H9 (cell line): ENCODE results near the gene LRRC8C. TPM values are rescaled to one million over a fixed set of nuclear protein-coding genes. Genes with fewer than 3 reads are reported as not detected.

ENCODE experiments used
- DNase-seq: peaks from one replicate; pipeline ENCODE4 v3.0.0-alpha.2; 2017
- H2AFZ ChIP-seq: one replicate; pipeline ENCODE4 v1.6.1; 2013; ENCODE audit warnings: mild to moderate bottlenecking, low read length, control low read depth, moderate library complexity
- H2AK5ac ChIP-seq: 2 replicates; pipeline ENCODE4 v1.6.1; 2013; ENCODE audit warnings: low read length, control low read depth, mixed read lengths; ENCODE audit not compliant: insufficient read length
- H2BK120ac ChIP-seq: one replicate; pipeline ENCODE4 v1.6.1; 2013; ENCODE audit warnings: low read depth, mild to moderate bottlenecking, low read length, control low read depth, inconsistent platforms; ENCODE audit not compliant: poor library complexity, severe bottlenecking
- H2BK12ac ChIP-seq: 2 replicates; pipeline ENCODE4 v1.6.1; 2013; ENCODE audit warnings: low read length, control low read depth, mixed read lengths, low read depth; ENCODE audit not compliant: insufficient read length
- H2BK15ac ChIP-seq: 2 replicates; pipeline ENCODE4 v1.6.1; 2013; ENCODE audit warnings: low read depth, low read length, control low read depth
- H2BK20ac ChIP-seq: one replicate; pipeline ENCODE4 v1.6.1; 2013; ENCODE audit warnings: low read depth, mild to moderate bottlenecking, low read length, control low read depth, inconsistent platforms; ENCODE audit not compliant: poor library complexity, severe bottlenecking
- H2BK5ac ChIP-seq: 2 replicates; pipeline ENCODE4 v1.6.1; 2013; ENCODE audit warnings: low read length, control low read depth, mixed read lengths; ENCODE audit not compliant: insufficient read length
- H3K14ac ChIP-seq: 2 replicates; pipeline ENCODE4 v1.6.1; 2013; ENCODE audit warnings: low read length, control low read depth; ENCODE audit not compliant: insufficient read depth
- H3K18ac ChIP-seq: 2 replicates; pipeline ENCODE4 v1.6.1; 2013; ENCODE audit warnings: low read depth, mild to moderate bottlenecking, mixed read lengths, low read length, control low read depth; ENCODE audit not compliant: insufficient read length
- H3K23ac ChIP-seq: 2 replicates; pipeline ENCODE4 v1.6.1; 2013; ENCODE audit warnings: low read length, control low read depth, mixed read lengths, low read depth; ENCODE audit not compliant: insufficient read length
- H3K23me2 ChIP-seq: 2 replicates; pipeline ENCODE4 v1.6.1; 2013; ENCODE audit warnings: low read depth, mild to moderate bottlenecking, mixed read lengths, low read length, control low read depth; ENCODE audit not compliant: insufficient read length, poor library complexity, severe bottlenecking
- H3K27ac ChIP-seq: 2 replicates; pipeline ENCODE4 v1.5.1; 2013; ENCODE audit warnings: low read length, control low read depth, mixed read lengths, low read depth; ENCODE audit not compliant: insufficient read length
- H3K27me3 ChIP-seq: 2 replicates; pipeline ENCODE4 v1.6.1; 2013; ENCODE audit warnings: low read length, control low read depth, inconsistent platforms; ENCODE audit not compliant: insufficient read depth
- H3K4ac ChIP-seq: 2 replicates; pipeline ENCODE4 v1.6.1; 2013; ENCODE audit warnings: low read depth, mild to moderate bottlenecking, control low read depth, inconsistent platforms, low read length, moderate library complexity
- H3K4me1 ChIP-seq: 2 replicates; pipeline ENCODE4 v1.6.1; 2013; ENCODE audit warnings: low read length, control low read depth, inconsistent platforms; ENCODE audit not compliant: insufficient read depth
- H3K4me2 ChIP-seq: 2 replicates; pipeline ENCODE4 v1.6.1; 2013; ENCODE audit warnings: low read length, control low read depth, mixed read lengths; ENCODE audit not compliant: insufficient read length, insufficient read depth
- H3K56ac ChIP-seq: 2 replicates; pipeline ENCODE4 v1.6.1; 2013; ENCODE audit warnings: low read depth, mild to moderate bottlenecking, mixed read lengths, low read length, control low read depth; ENCODE audit not compliant: insufficient read length
- H3K79me1 ChIP-seq: 2 replicates; pipeline ENCODE4 v1.6.1; 2013; ENCODE audit warnings: low read depth, mild to moderate bottlenecking, moderate library complexity, low read length, control low read depth, inconsistent platforms; ENCODE audit not compliant: insufficient read depth, poor library complexity, severe bottlenecking
- H3K79me2 ChIP-seq: 2 replicates; pipeline ENCODE4 v1.6.1; 2013; ENCODE audit warnings: low read length, control low read depth, inconsistent platforms; ENCODE audit not compliant: insufficient read depth
- H3K9ac ChIP-seq: 2 replicates; pipeline ENCODE4 v1.6.1; 2013; ENCODE audit warnings: low read length, control low read depth, mixed read lengths; ENCODE audit not compliant: insufficient read length; ENCODE audit errors: extremely low read depth
- H3K9me3 ChIP-seq: one replicate; pipeline ENCODE4 v1.6.1; 2013; ENCODE audit warnings: low read depth, low read length, inconsistent platforms; ENCODE audit not compliant: control insufficient read depth
- H3T11ph ChIP-seq: one replicate; pipeline ENCODE4 v1.6.1; 2013; ENCODE audit warnings: mild to moderate bottlenecking, low read length, control low read depth, inconsistent platforms
- H4K20me1 ChIP-seq: one replicate; pipeline ENCODE4 v1.6.1; 2013; ENCODE audit not compliant: control insufficient read depth, insufficient read length, insufficient read depth
- H4K5ac ChIP-seq: 2 replicates; pipeline ENCODE4 v1.6.1; 2013; ENCODE audit warnings: low read depth, mild to moderate bottlenecking, mixed read lengths, low read length, control low read depth; ENCODE audit not compliant: insufficient read length
- H4K8ac ChIP-seq: replicated peaks from 2 replicates; pipeline ENCODE4 v1.6.1; 2013; ENCODE audit warnings: low read length, control low read depth, mixed read lengths, low read depth; ENCODE audit not compliant: insufficient read length
- H4K91ac ChIP-seq: 2 replicates; pipeline ENCODE4 v1.6.1; 2013; ENCODE audit warnings: low read depth, mild to moderate bottlenecking, moderate library complexity, mixed read lengths, low read length, control low read depth; ENCODE audit not compliant: insufficient read length
- H3K27ac Mint-ChIP-seq, 3 experiments: 2 replicates in 2 of 3; 3 replicates in 1 of 3; pipeline ENCODE4 v1.8.0; 2020 to 2021; ENCODE audit warnings: mixed read lengths in 3 of 3, mild to moderate bottlenecking in 1 of 3, moderate library complexity in 1 of 3
- H3K27me3 Mint-ChIP-seq: 2 replicates; pipeline ENCODE4 v1.8.0; 2021; ENCODE audit warnings: low read depth, mild to moderate bottlenecking, moderate library complexity, mixed read lengths
- H3K36me3 Mint-ChIP-seq, 3 experiments: 2 replicates in 2 of 3; 3 replicates in 1 of 3; pipeline ENCODE4 v1.8.0; 2020 to 2021; ENCODE audit warnings: low read depth in 3 of 3, mixed read lengths in 3 of 3; ENCODE audit not compliant: insufficient read depth in 1 of 3
- H3K4me1 Mint-ChIP-seq, 2 experiments: 2 replicates each; pipeline ENCODE4 v1.8.0; 2020; ENCODE audit warnings: mixed read lengths in 2 of 2
- H3K4me3 Mint-ChIP-seq, 2 experiments: 2 replicates in 1 of 2; 3 replicates in 1 of 2; pipeline ENCODE4 v1.8.0; 2020 to 2021; ENCODE audit warnings: mild to moderate bottlenecking in 2 of 2, mixed read lengths in 2 of 2, moderate library complexity in 1 of 2
- H3K9me3 Mint-ChIP-seq, 2 experiments: 2 replicates in 1 of 2; 3 replicates in 1 of 2; pipeline ENCODE4 v1.8.0; 2020; ENCODE audit warnings: mild to moderate bottlenecking in 2 of 2, mixed read lengths in 2 of 2, moderate library complexity in 1 of 2
- WGBS: extraction: QIAGEN DNeasy Blood & Tissue Kit; methylation state at CpG from one replicate; pipeline ENCODE4 v1.1.7; 2013; ENCODE audit warnings: missing lambda C conversion rate, low lambda C conversion rate, mixed read lengths; ENCODE audit not compliant: insufficient read length; ENCODE audit errors: extremely low coverage; 5-methylcytosine and 5-hydroxymethylcytosine counted together
- total RNA-seq: library from RNA; stranded (reverse); gene quantifications from 2 replicates; pipeline ENCODE4 v1.2.1, GENCODE V29; 2021
- TF ChIP-seq, protein P1 (sequence below): fragments of 200-600 bp; sonication (generic); conservative IDR thresholded peaks from 3 replicates; pipeline ENCODE4 v1.8.0; 2021; ENCODE audit warnings: antibody characterized with exemption, mild to moderate bottlenecking

LRRC8C gene
- total RNA-seq, 1 experiment from 2014 or later = 1.9 TPM

DNA sequence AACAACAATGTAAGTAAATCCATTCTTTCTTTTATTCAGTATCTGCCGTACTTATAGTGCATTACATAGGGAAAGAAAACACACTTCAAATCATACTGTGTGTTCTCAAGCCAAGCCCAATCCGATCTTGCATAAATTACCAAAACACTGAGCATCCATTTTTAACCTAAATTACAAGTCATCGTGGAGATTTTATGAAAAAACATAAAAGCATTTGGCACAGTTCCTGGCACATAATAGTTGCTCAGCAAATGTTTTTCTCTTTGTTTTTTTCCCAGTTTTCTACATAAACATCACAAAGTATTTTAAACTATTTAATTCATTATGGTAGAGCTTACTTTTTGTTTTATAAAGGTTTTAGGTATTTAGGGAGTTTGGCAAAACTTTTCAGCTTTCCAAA lies 48.1 kb upstream of the LRRC8C start:
- Mint-ChIP-seq H3K27ac (no peak overlapping the region), H3K27me3 (no peaks in the 10 kb centered on the region), H3K4me3 (no peak overlapping the region), H3K36me3 (peaks cover 7 to 44% (median 34%) of the 10 kb centered on the region in 3 experiments; a peak in 6 of 7 replicates), H3K9me3 (no peaks in the 10 kb centered on the region), H3K4me1 (peaks cover 25 to 31% of the 10 kb centered on the region in 2 experiments)
- Histone ChIP-seq H3K14ac (no peak overlapping the region), H3K56ac (no peak overlapping the region), H3K79me2 (no peaks in the 10 kb centered on the region), H3K9me3 (no peaks in the 10 kb centered on the region), H3K4ac (no peak overlapping the region), H2BK5ac (no peak overlapping the region), H2BK20ac (no peak overlapping the region), H3K4me1 (peaks cover 2% of the 10 kb centered on the region; the same call in 1 of the 2 replicates), H3K79me1 (no peaks in the 10 kb centered on the region), H3K23me2 (no peaks in the 10 kb centered on the region), H3K18ac (no peak overlapping the region), H2BK120ac (no peak overlapping the region), H4K91ac (no peak overlapping the region), H3K23ac (no peak overlapping the region), H4K8ac (no peak overlapping the region), H3K27ac (no peak overlapping the region), H2BK15ac (no peak overlapping the region), H3K4me2 (no peak overlapping the region), H3K9ac (no peak overlapping the region), H3T11ph (no peak overlapping the region), H3K27me3 (no peaks in the 10 kb centered on the region), H4K5ac (no peak overlapping the region), H2AK5ac (no peak overlapping the region), H4K20me1 (no peaks in the 10 kb centered on the region), H2AFZ (no peak overlapping the region), H2BK12ac (no peak overlapping the region)
- no CpG with 5 or more reads among the region's 3 CpGs for WGBS
- no peak for DNase-seq
- TF ChIP-seq, protein P1, sequence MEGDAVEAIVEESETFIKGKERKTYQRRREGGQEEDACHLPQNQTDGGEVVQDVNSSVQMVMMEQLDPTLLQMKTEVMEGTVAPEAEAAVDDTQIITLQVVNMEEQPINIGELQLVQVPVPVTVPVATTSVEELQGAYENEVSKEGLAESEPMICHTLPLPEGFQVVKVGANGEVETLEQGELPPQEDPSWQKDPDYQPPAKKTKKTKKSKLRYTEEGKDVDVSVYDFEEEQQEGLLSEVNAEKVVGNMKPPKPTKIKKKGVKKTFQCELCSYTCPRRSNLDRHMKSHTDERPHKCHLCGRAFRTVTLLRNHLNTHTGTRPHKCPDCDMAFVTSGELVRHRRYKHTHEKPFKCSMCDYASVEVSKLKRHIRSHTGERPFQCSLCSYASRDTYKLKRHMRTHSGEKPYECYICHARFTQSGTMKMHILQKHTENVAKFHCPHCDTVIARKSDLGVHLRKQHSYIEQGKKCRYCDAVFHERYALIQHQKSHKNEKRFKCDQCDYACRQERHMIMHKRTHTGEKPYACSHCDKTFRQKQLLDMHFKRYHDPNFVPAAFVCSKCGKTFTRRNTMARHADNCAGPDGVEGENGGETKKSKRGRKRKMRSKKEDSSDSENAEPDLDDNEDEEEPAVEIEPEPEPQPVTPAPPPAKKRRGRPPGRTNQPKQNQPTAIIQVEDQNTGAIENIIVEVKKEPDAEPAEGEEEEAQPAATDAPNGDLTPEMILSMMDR = no peak
